ENCODE measurements around the gene LNPEP. TPM values are rescaled to one million over a fixed set of nuclear protein-coding genes. Genes with fewer than 3 reads are reported as not detected.
"Not testable (repeated sequence)": the region's sequence is repeated elsewhere in the genome, so short reads cannot be mapped to it uniquely, and the experiment has no call there.

LNPEP gene
- total RNA-seq, 2 donors from 2014 or later, result 75.7 to 80.3 TPM

- H3K4me3 Mint-ChIP-seq, result no peak overlapping the region
- H3K27ac Mint-ChIP-seq, result no peak overlapping the region
- no peak for DNase-seq
- peaks cover 11 to 45% of the 10 kb centered on the region in 2 donors for H3K36me3 Mint-ChIP-seq (ENCODE audit: insufficient read depth in 2 of 2)
- H3K27me3 Mint-ChIP-seq (ENCODE audit: low read depth), result no peaks in the 10 kb centered on the region
- peaks cover 11% of the 10 kb centered on the region for H3K4me1 Mint-ChIP-seq (ENCODE audit: low read depth)
- no peaks in the 10 kb centered on the region for H3K9me3 Mint-ChIP-seq
- ATAC-seq (replicated peaks in 1 of 2), result no peak
Observed at GRCh38 chr5:96913233-96913632, 22.6 kb upstream of the LNPEP start.

GRCh38 chr5:96919754-96920197 is 16.1 kb upstream of the LNPEP start:
- H3K9me3 Mint-ChIP-seq, result no peaks in the 10 kb centered on the region
- peaks cover 1 to 23% of the 10 kb centered on the region in 2 donors for H3K36me3 Mint-ChIP-seq (ENCODE audit: insufficient read depth in 2 of 2)
- peaks cover 69% of the 10 kb centered on the region for H3K4me1 Mint-ChIP-seq (ENCODE audit: low read depth)
- H3K27ac Mint-ChIP-seq, result no peak overlapping the region
- H3K4me3 Mint-ChIP-seq, result peak overlapping the region; percentile 20 to 25
- peak; percentile 31 to 36 for DNase-seq
- H3K27me3 Mint-ChIP-seq (ENCODE audit: low read depth), result no peaks in the 10 kb centered on the region
- ATAC-seq (replicated peaks in 1 of 2), result peak; percentile 89 to 92

GRCh38 chr5:96920744-96921355 is 15.0 kb upstream of the LNPEP start:
- no peak for ATAC-seq (replicated peaks in 1 of 2)
- H3K36me3 Mint-ChIP-seq (ENCODE audit: insufficient read depth in 2 of 2), result peaks cover 1 to 19% of the 10 kb centered on the region in 2 donors
- no peaks in the 10 kb centered on the region for H3K9me3 Mint-ChIP-seq
- H3K4me3 Mint-ChIP-seq, result peak overlapping the region in 1 of 2 donors; percentile 10
- no peaks in the 10 kb centered on the region for H3K27me3 Mint-ChIP-seq (ENCODE audit: low read depth)
- peaks cover 69% of the 10 kb centered on the region for H3K4me1 Mint-ChIP-seq (ENCODE audit: low read depth)
- H3K27ac Mint-ChIP-seq, result no peak overlapping the region
- DNase-seq, result no peak

- Mint-ChIP-seq H3K36me3 (ENCODE audit: insufficient read depth in 2 of 2) (peaks cover 0 to 5% of the 10 kb centered on the region in 2 donors), H3K4me1 (ENCODE audit: low read depth) (peaks cover 69% of the 10 kb centered on the region)
- DNase-seq, result no peak
Observed at GRCh38 chr5:96922499-96923244, 13.2 kb upstream of the LNPEP start.

GRCh38 chr5:96924016-96924443 is 11.8 kb upstream of the LNPEP start:
- H3K36me3 Mint-ChIP-seq (ENCODE audit: insufficient read depth in 2 of 2), result peaks cover 0 to 3% of the 10 kb centered on the region in 2 donors
- DNase-seq, result peak in 1 of 2 donors; percentile 27
- peak overlapping the region; percentile 8 to 43 for H3K4me3 Mint-ChIP-seq
- peaks cover 69% of the 10 kb centered on the region for H3K4me1 Mint-ChIP-seq (ENCODE audit: low read depth)
- H3K27me3 Mint-ChIP-seq (ENCODE audit: low read depth), result no peaks in the 10 kb centered on the region
- peak overlapping the region; percentile 82 for H3K27ac Mint-ChIP-seq
- ATAC-seq (replicated peaks in 1 of 2), result peak; percentile 62 to 66
- no peaks in the 10 kb centered on the region for H3K9me3 Mint-ChIP-seq

More at GRCh38 chr5:96922499-96923244, 13.2 kb upstream of the LNPEP start:
- no peak for ATAC-seq (replicated peaks in 1 of 2)
- Mint-ChIP-seq H3K27ac (peak overlapping the region; percentile 19), H3K27me3 (ENCODE audit: low read depth) (no peaks in the 10 kb centered on the region), H3K4me3 (peak overlapping the region; percentile 41 to 46), H3K9me3 (no peaks in the 10 kb centered on the region)

GRCh38 chr5:96926276-96926675 is 9.6 kb upstream of the LNPEP start:
- DNase-seq (no peak), ATAC-seq (replicated peaks in 1 of 2) (no peak)
- peaks cover 56% of the 10 kb centered on the region for H3K4me1 Mint-ChIP-seq (ENCODE audit: low read depth)
- no peaks in the 10 kb centered on the region for H3K9me3 Mint-ChIP-seq
- H3K4me3 Mint-ChIP-seq, result no peak overlapping the region
- H3K27me3 Mint-ChIP-seq (ENCODE audit: low read depth), result no peaks in the 10 kb centered on the region
- H3K27ac Mint-ChIP-seq, result no peak overlapping the region
- H3K36me3 Mint-ChIP-seq (ENCODE audit: insufficient read depth in 2 of 2), result no peaks in the 10 kb centered on the region

- no peak overlapping the region for H3K4me3 Mint-ChIP-seq
- DNase-seq (no peak), ATAC-seq (replicated peaks in 1 of 2) (no peak)
- no peaks in the 10 kb centered on the region for H3K27me3 Mint-ChIP-seq (ENCODE audit: low read depth)
- no peaks in the 10 kb centered on the region for H3K36me3 Mint-ChIP-seq (ENCODE audit: insufficient read depth in 2 of 2)
- H3K27ac Mint-ChIP-seq, result no peak overlapping the region
- peaks cover 56% of the 10 kb centered on the region for H3K4me1 Mint-ChIP-seq (ENCODE audit: low read depth)
- no peaks in the 10 kb centered on the region for H3K9me3 Mint-ChIP-seq
Observed at GRCh38 chr5:96927008-96927407, 8.9 kb upstream of the LNPEP start.

- H3K27ac Mint-ChIP-seq, result no peak overlapping the region
- peaks cover 56% of the 10 kb centered on the region for H3K4me1 Mint-ChIP-seq (ENCODE audit: low read depth)
- H3K4me3 Mint-ChIP-seq, result no peak overlapping the region
- H3K9me3 Mint-ChIP-seq, result no peaks in the 10 kb centered on the region
- no peak for ATAC-seq (replicated peaks in 1 of 2)
- no peaks in the 10 kb centered on the region for H3K36me3 Mint-ChIP-seq (ENCODE audit: insufficient read depth in 2 of 2)
- DNase-seq, result no peak
- H3K27me3 Mint-ChIP-seq (ENCODE audit: low read depth), result no peaks in the 10 kb centered on the region
Observed at GRCh38 chr5:96928931-96929708, 6.8 kb upstream of the LNPEP start.

- Mint-ChIP-seq H3K36me3 (ENCODE audit: insufficient read depth in 2 of 2) (peaks cover 0 to 3% of the 10 kb centered on the region in 2 donors), H3K4me1 (ENCODE audit: low read depth) (peaks cover 56% of the 10 kb centered on the region), H3K27ac (no peak overlapping the region), H3K4me3 (no peak overlapping the region), H3K27me3 (ENCODE audit: low read depth) (no peaks in the 10 kb centered on the region), H3K9me3 (no peaks in the 10 kb centered on the region)
- DNase-seq, result no peak
- ATAC-seq (replicated peaks in 1 of 2), result no peak
Observed at GRCh38 chr5:96930058-96930457, 5.8 kb upstream of the LNPEP start.

GRCh38 chr5:96930589-96930988 is 5.3 kb upstream of the LNPEP start:
- ATAC-seq (replicated peaks in 1 of 2) (no peak), DNase-seq (no peak)
- Mint-ChIP-seq H3K27ac (no peak overlapping the region), H3K27me3 (ENCODE audit: low read depth) (no peaks in the 10 kb centered on the region), H3K4me3 (no peak overlapping the region), H3K36me3 (ENCODE audit: insufficient read depth in 2 of 2) (peaks cover 0 to 3% of the 10 kb centered on the region in 2 donors), H3K9me3 (no peaks in the 10 kb centered on the region), H3K4me1 (ENCODE audit: low read depth) (peaks cover 56% of the 10 kb centered on the region)

GRCh38 chr5:96931037-96931436 is 4.8 kb upstream of the LNPEP start:
- peak overlapping the region in 1 of 2 donors; percentile 93 for H3K4me3 Mint-ChIP-seq
- H3K36me3 Mint-ChIP-seq (ENCODE audit: insufficient read depth in 2 of 2); ATAC-seq (replicated peaks in 1 of 2); H3K27me3 Mint-ChIP-seq (ENCODE audit: low read depth); H3K9me3 Mint-ChIP-seq; H3K27ac Mint-ChIP-seq; DNase-seq: not testable (repeated sequence)
- H3K4me1 Mint-ChIP-seq (ENCODE audit: low read depth), result peaks cover 56% of the 10 kb centered on the region

- peaks cover 51% of the 10 kb centered on the region for H3K4me1 Mint-ChIP-seq (ENCODE audit: low read depth)
Observed at GRCh38 chr5:96931605-96932004, 4.3 kb upstream of the LNPEP start.

GRCh38 chr5:96932026-96932425 is 3.9 kb upstream of the LNPEP start:
- no peak overlapping the region for H3K27ac Mint-ChIP-seq
- H3K4me1 Mint-ChIP-seq (ENCODE audit: low read depth), result peaks cover 51% of the 10 kb centered on the region
- peak overlapping the region; percentile 93 to 99 for H3K4me3 Mint-ChIP-seq
- H3K9me3 Mint-ChIP-seq, result no peaks in the 10 kb centered on the region
- ATAC-seq (replicated peaks in 1 of 2) (no peak), DNase-seq (no peak)
- H3K36me3 Mint-ChIP-seq (ENCODE audit: insufficient read depth in 2 of 2), result peaks cover 2 to 5% of the 10 kb centered on the region in 2 donors
- no peaks in the 10 kb centered on the region for H3K27me3 Mint-ChIP-seq (ENCODE audit: low read depth)

More at GRCh38 chr5:96931605-96932004, 4.3 kb upstream of the LNPEP start:
- Mint-ChIP-seq H3K27me3 (ENCODE audit: low read depth) (no peaks in the 10 kb centered on the region), H3K36me3 (ENCODE audit: insufficient read depth in 2 of 2) (peaks cover 2 to 4% of the 10 kb centered on the region in 2 donors), H3K9me3 (no peaks in the 10 kb centered on the region), H3K4me3 (peak overlapping the region; percentile 93 to 99), H3K27ac (no peak overlapping the region)
- DNase-seq (no peak), ATAC-seq (replicated peaks in 1 of 2) (no peak)

All from activated T-cell treated with anti-CD3 and anti-CD28 coated beads, Interleukin-2, amount 50 U/mL, for 72 hours (primary cell).